Tibial nerve (tissue), 4 donors: Measurements from ENCODE around the gene MISP. TPM values are rescaled to one million over a fixed set of nuclear protein-coding genes. Genes with fewer than 3 reads are reported as not detected.
A peak's percentile ranks its signal among the peaks of the same experiment; 100 is the strongest.

Experiments
- DNase-seq, 2 donors: peaks; one replicate each; pipeline ENCODE4 v3.0.0-alpha.2; 2019; ENCODE audit warnings: low spot score in 2 of 2
- H3K27ac ChIP-seq, 4 donors: fragments of 200-600 bp; sonication (generic) in 3 of 4; one replicate each; pipeline ENCODE4 v1.5.1; 2017 to 2019; ENCODE audit warnings: mild to moderate bottlenecking in 1 of 4
- H3K27me3 ChIP-seq, 2 donors: fragments of 200-600 bp; sonication (generic) in 1 of 2; one replicate each; pipeline versions ENCODE4 v1.5.1 to v1.6.0; 2017 to 2019
- H3K36me3 ChIP-seq, 3 donors: fragments of 200-600 bp; sonication (generic); one replicate each; pipeline ENCODE4 v1.5.1; 2018 to 2019
- H3K4me1 ChIP-seq, 4 donors: fragments of 200-600 bp; sonication (generic) in 3 of 4; one replicate each; pipeline ENCODE4 v1.5.1; 2017 to 2019
- H3K4me3 ChIP-seq, 4 donors: fragments of 200-600 bp; sonication (generic) in 3 of 4; one replicate each; pipeline ENCODE4 v1.5.1; 2017 to 2019; ENCODE audit warnings: mild to moderate bottlenecking in 1 of 4, moderate library complexity in 1 of 4
- H3K9me3 ChIP-seq, 4 donors: fragments of 200-600 bp; sonication (generic) in 3 of 4; one replicate each; pipeline ENCODE4 v1.5.1; 2017 to 2019
- CTCF ChIP-seq, 5 experiments: fragments of 200-600 bp in 3 of 5; fragments of 450-650 bp in 2 of 5; sonication (generic) in 3 of 5; IDR thresholded peaks; one replicate each; pipeline ENCODE4 v1.5.1; 2016 to 2019; ENCODE audit warnings: antibody characterized with exemption in 5 of 5, mild to moderate bottlenecking in 3 of 5, moderate library complexity in 2 of 5
- EP300 ChIP-seq, 2 donors: sonication (generic); formaldehyde crosslinking; IDR thresholded peaks; one replicate each; pipeline ENCODE4 v1.6.1; 2017; ENCODE audit warnings: antibody characterized with exemption in 2 of 2, mild to moderate bottlenecking in 1 of 2
- POLR2A ChIP-seq, 2 donors: fragments of 450-650 bp; IDR thresholded peaks; one replicate each; pipeline ENCODE4 v1.6.1; 2017; ENCODE audit warnings: antibody characterized with exemption in 2 of 2, mild to moderate bottlenecking in 2 of 2, moderate library complexity in 2 of 2
- WGBS, 2 donors: methylation state at CpG; one replicate each; pipeline ENCODE4 v1.1.5; 2018; 5-methylcytosine and 5-hydroxymethylcytosine counted together
- total RNA-seq, 4 donors: library from RNA; depleted of rRNA; stranded (reverse); fragments of >200 nt; gene quantifications; one replicate each; pipeline ENCODE4 v1.1.0, GENCODE V29; 2016

The MISP gene
- total RNA-seq, 4 donors from 2014 or later = 0.20 to 0.30 TPM; not detected in 2

- Histone ChIP-seq H3K4me3 (no peak overlapping the region), H3K9me3 (no peaks in the 10 kb centered on the region), H3K4me1 (peaks cover 0 to 35% (median 4%) of the 10 kb centered on the region in 4 donors), H3K36me3 (no peaks in the 10 kb centered on the region), H3K27me3 (no peaks in the 10 kb centered on the region), H3K27ac (peak overlapping the region in 3 of 4 donors; percentile 50 to 78 (median 50))
- WGBS, 2 donors = 87 to 88% methylated on average over 17 to 19 of the region's 19 CpGs
- TF ChIP-seq CTCF (IDR thresholded peaks at IDR 0.05) = no peak
- no peak for TF ChIP-seq EP300 (IDR thresholded peaks at IDR 0.05)
- no peak for TF ChIP-seq POLR2A (IDR thresholded peaks at IDR 0.05)
- no peak for DNase-seq
These were observed 30.9 kb downstream of the MISP start for GRCh38 chr19:781800-782184.

- 16 to 37% methylated on average over 24 to 29 of the region's 29 CpGs for WGBS, 2 donors
- H3K4me3 ChIP-seq = peak overlapping the region in 3 of 4 donors; percentile 13 to 42 (median 23)
- no peak for DNase-seq
- no peaks in the 10 kb centered on the region for H3K9me3 ChIP-seq
- H3K36me3 ChIP-seq = no peaks in the 10 kb centered on the region
- TF ChIP-seq POLR2A (IDR thresholded peaks at IDR 0.05) (no peak), CTCF (IDR thresholded peaks at IDR 0.05) (no peak), EP300 (IDR thresholded peaks at IDR 0.05) (no peak)
- H3K4me1 ChIP-seq = peaks cover 0 to 35% (median 4%) of the 10 kb centered on the region in 4 donors
- no peaks in the 10 kb centered on the region for H3K27me3 ChIP-seq
- H3K27ac ChIP-seq = peak overlapping the region in 3 of 4 donors; percentile 50 to 78 (median 78)
These were observed 31.4 kb downstream of the MISP start for GRCh38 chr19:782185-782877.

DNA sequence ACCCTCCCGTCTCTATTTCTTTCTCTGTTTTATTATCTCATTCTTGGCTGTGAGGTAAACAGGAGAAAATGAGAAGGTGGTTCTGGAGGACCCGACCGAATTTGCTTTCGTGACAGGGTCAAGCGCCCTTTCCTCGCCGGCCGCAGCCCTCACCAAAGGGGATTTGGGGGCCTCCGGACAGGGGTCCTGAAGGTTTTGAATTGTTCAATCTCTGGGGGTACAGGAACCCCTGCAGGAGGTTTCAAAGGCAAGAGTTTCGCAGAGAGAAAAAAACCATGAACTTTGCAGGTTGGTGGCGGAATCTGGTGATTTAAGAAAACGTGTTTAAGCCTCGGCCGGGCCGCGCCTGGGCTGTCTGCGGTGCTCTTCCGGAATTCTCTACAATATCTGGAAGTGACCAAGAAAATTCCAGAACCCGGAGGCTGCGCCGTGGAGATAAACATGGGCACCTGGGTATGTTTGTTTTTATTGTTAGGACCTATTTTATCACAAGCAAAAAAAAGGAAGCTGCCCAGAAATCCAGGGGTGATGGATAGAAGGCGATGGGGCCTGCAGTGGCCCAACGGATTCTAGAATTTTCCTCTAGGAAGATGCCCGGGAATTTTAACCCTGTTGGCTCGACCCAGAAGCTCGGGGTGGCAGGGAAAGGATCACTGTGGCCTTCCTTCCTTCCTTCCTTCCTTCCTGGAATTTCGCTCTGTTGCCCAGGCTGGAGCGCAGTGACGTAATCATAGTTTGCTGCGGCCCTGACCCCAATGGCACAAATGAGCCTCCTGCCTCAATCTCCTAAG, 32.2 kb downstream of the MISP start:
- no peak for TF ChIP-seq POLR2A (IDR thresholded peaks at IDR 0.05)
- no peak for TF ChIP-seq EP300 (IDR thresholded peaks at IDR 0.05)
- TF ChIP-seq CTCF (IDR thresholded peaks at IDR 0.05) = no peak
- Histone ChIP-seq H3K27ac (peak overlapping the region in 3 of 4 donors; percentile 50 to 78 (median 78)), H3K27me3 (no peaks in the 10 kb centered on the region), H3K36me3 (no peaks in the 10 kb centered on the region), H3K4me3 (peak overlapping the region in 3 of 4 donors; percentile 13 to 42 (median 23)), H3K4me1 (peaks cover 0 to 38% (median 4%) of the 10 kb centered on the region in 4 donors), H3K9me3 (no peaks in the 10 kb centered on the region)
- 58 to 67% methylated on average over 30 of the region's 30 CpGs for WGBS, 2 donors
- no peak for DNase-seq

GRCh38 chr19:784541-784940, 33.6 kb downstream of the MISP start:
- H3K4me1 ChIP-seq = peaks cover 0 to 42% (median 12%) of the 10 kb centered on the region in 4 donors
- 68 to 74% methylated on average over 13 of the region's 13 CpGs for WGBS, 2 donors
- H3K4me3 ChIP-seq = peak overlapping the region in 1 of 4 donors; percentile 1
- H3K36me3 ChIP-seq = no peaks in the 10 kb centered on the region
- no peaks in the 10 kb centered on the region for H3K9me3 ChIP-seq
- TF ChIP-seq EP300 (IDR thresholded peaks at IDR 0.05) = no peak
- TF ChIP-seq CTCF (IDR thresholded peaks at IDR 0.05) = no peak
- no peak for TF ChIP-seq POLR2A (IDR thresholded peaks at IDR 0.05)
- no peaks in the 10 kb centered on the region for H3K27me3 ChIP-seq
- peak overlapping the region in 1 of 4 donors; percentile 34 for H3K27ac ChIP-seq
- no peak for DNase-seq

GRCh38 chr19:787536-787935, 36.6 kb downstream of the MISP start:
- no peaks in the 10 kb centered on the region for H3K9me3 ChIP-seq
- peaks cover 0 to 44% (median 11%) of the 10 kb centered on the region in 4 donors for H3K4me1 ChIP-seq
- TF ChIP-seq CTCF (IDR thresholded peaks at IDR 0.05) (no peak), EP300 (IDR thresholded peaks at IDR 0.05) (no peak), POLR2A (IDR thresholded peaks at IDR 0.05) (no peak)
- H3K4me3 ChIP-seq = no peak overlapping the region
- DNase-seq = no peak
- H3K27me3 ChIP-seq = no peaks in the 10 kb centered on the region
- H3K27ac ChIP-seq = peak overlapping the region in 2 of 4 donors; percentile 6 to 71
- 86 to 90% methylated on average over 16 of the region's 16 CpGs for WGBS, 2 donors
- no peaks in the 10 kb centered on the region for H3K36me3 ChIP-seq
